ENCODE measurements around the gene ZBTB7C.

DNA sequence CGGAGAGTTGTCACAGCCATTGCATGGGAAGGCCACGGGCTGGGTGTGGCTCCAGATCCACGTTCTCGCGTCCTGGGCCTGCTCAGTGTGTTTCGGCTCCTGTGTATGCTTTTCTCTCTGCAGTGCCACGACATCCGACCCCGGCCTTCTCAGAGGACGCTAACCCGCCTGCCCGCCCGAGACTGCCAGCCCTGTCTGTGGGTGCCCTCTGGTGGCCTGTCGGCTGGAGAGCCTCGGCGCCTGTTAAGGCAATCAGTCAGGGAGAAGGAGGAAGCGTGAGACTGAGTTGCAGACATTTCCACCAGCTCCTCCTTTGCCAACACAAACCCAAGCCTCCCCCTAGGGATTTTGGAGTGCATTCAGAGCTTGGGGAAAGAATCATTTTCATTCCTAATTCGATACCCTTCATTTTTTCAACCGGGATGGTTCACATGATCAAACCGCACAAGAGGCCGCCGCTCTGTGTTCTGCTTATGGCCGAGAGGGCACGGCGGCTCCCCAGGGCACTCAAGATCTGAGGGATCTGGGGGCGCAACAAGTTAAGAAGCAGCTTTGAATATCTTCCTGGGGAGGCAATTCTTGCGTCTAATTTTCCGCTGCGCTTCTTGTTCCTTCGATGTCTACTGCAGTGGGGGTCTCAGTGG is 37.5 kb upstream of the ZBTB7C start:
- TF ChIP-seq CTCF (conservative IDR thresholded peaks at IDR 0.05; ENCODE audit: low read depth, low read length) = peak; percentile 86
- no peak for TF ChIP-seq POLR2A (IDR thresholded peaks at IDR 0.05; ENCODE audit: low read depth, low read length)
- no peak for TF ChIP-seq MXI1 (IDR thresholded peaks at IDR 0.05; ENCODE audit: borderline replicate concordance, low read depth, low read length)
- no peak for TF ChIP-seq FOS (IDR thresholded peaks at IDR 0.05; ENCODE audit: low read depth, low read length)
- TF ChIP-seq MAZ (IDR thresholded peaks at IDR 0.05; ENCODE audit: borderline replicate concordance, low read depth, low read length) = no peak
